Keratinocyte (primary cell): ENCODE results near the gene ADAT3. TPM values are rescaled to one million over a fixed set of nuclear protein-coding genes. Genes with fewer than 3 reads are reported as not detected.

Source experiments
- DNase-seq: peaks from one replicate; pipeline ENCODE4 v3.0.0-alpha.2; 2011; ENCODE audit warnings: low read depth, missing footprints, low spot score
- FAIRE-seq: peaks from 2 replicates; lab custom pipeline; 2011; peaks lifted over from hg19 to GRCh38; lab: Jason Lieb, UNC
- H2AFZ ChIP-seq: 2 replicates; pipeline ENCODE4 v1.6.0; 2012; ENCODE audit warnings: low read length, control low read depth, inconsistent platforms; ENCODE audit not compliant: control insufficient read depth
- H3K27ac ChIP-seq: 2 replicates; pipeline ENCODE4 v1.5.1; 2011; ENCODE audit warnings: low read length; ENCODE audit not compliant: control insufficient read depth, insufficient read depth
- H3K27me3 ChIP-seq: 3 replicates; pipeline ENCODE4 v1.6.0; 2011; ENCODE audit warnings: low read length; ENCODE audit not compliant: control insufficient read depth, insufficient read depth; ENCODE audit errors: extremely low read depth
- H3K36me3 ChIP-seq, 2 experiments: 2 replicates in 1 of 2; 3 replicates in 1 of 2; pipeline ENCODE4 v1.5.1; 2011; ENCODE audit warnings: low read length in 2 of 2, mild to moderate bottlenecking in 1 of 2; ENCODE audit not compliant: control insufficient read depth in 2 of 2, insufficient read depth in 2 of 2; ENCODE audit errors: extremely low read depth in 1 of 2
- H3K4me1 ChIP-seq: 3 replicates; pipeline ENCODE4 v1.5.1; 2011; ENCODE audit warnings: low read length; ENCODE audit not compliant: control insufficient read depth, insufficient read depth; ENCODE audit errors: extremely low read depth
- H3K4me2 ChIP-seq: 3 replicates; pipeline ENCODE4 v1.6.0; 2011; ENCODE audit warnings: low read depth, low read length; ENCODE audit not compliant: control insufficient read depth, insufficient read depth; ENCODE audit errors: extremely low read depth
- H3K4me3 ChIP-seq, 3 experiments: fragments of 200-600 bp in 1 of 3; sonication (generic) in 1 of 3; 2 replicates in 2 of 3; 3 replicates in 1 of 3; pipeline ENCODE4 v1.5.1; 2011 to 2016; ENCODE audit warnings: low read length in 3 of 3, mild to moderate bottlenecking in 3 of 3, control low read depth in 2 of 3, inconsistent platforms in 1 of 3, low read depth in 1 of 3, mixed read lengths in 1 of 3, mixed run types in 1 of 3, moderate library complexity in 1 of 3; ENCODE audit not compliant: control insufficient read depth in 2 of 3, insufficient read depth in 2 of 3; ENCODE audit errors: extremely low read depth in 1 of 3
- H3K79me2 ChIP-seq: 2 replicates; pipeline ENCODE4 v1.6.0; 2012; ENCODE audit warnings: low read length; ENCODE audit not compliant: control insufficient read depth, insufficient read depth
- H3K9ac ChIP-seq: 3 replicates; pipeline ENCODE4 v1.6.0; 2011; ENCODE audit warnings: low read length; ENCODE audit not compliant: control insufficient read depth, insufficient read depth; ENCODE audit errors: extremely low read depth
- H3K9me1 ChIP-seq: 3 replicates; pipeline ENCODE4 v1.6.0; 2011; ENCODE audit warnings: low read length; ENCODE audit not compliant: control insufficient read depth, insufficient read depth; ENCODE audit errors: extremely low read depth
- H3K9me3 ChIP-seq: 2 replicates; pipeline ENCODE4 v1.5.1; 2012; ENCODE audit warnings: low read depth, low read length; ENCODE audit not compliant: control insufficient read depth
- H4K20me1 ChIP-seq: 3 replicates; pipeline ENCODE4 v1.6.0; 2011; ENCODE audit warnings: low read length; ENCODE audit not compliant: control insufficient read depth, insufficient read depth; ENCODE audit errors: extremely low read depth
- EZH2 ChIP-seq: IDR thresholded peaks from one replicate; pipeline ENCODE4 v1.6.1; 2012; ENCODE audit warnings: inconsistent platforms, mild to moderate bottlenecking, low read length, moderate library complexity
- dilution Hi-C: fragments of 300-500 bp; cut with MboI; formaldehyde crosslinking; loops from one replicate; pipeline ENCODE4 v1.7.0; 2020; ENCODE audit warnings: low sequenced_read_pairs; ENCODE audit not compliant: extremely low pct_ligation_motif_present
- polyA plus RNA-seq, 5 experiments: library from polyadenylated mRNA; depleted of rRNA in 3 of 5; stranded (reverse) in 3 of 5; stranded (forward) in 1 of 5; unstranded in 1 of 5; fragments of >200 nt; gene quantifications; 1 replicate in 1 of 5; 2 replicates in 3 of 5; 3 replicates in 1 of 5; pipeline versions ENCODE4 v1.2.1 to v1.2.3, GENCODE V29; 2011 to 2012; ENCODE audit warnings: missing spikeins in 2 of 5, low read depth in 1 of 5, low replicate concordance in 1 of 5
- TF ChIP-seq, protein P1 (sequence below), 3 experiments: IDR thresholded peaks in 1 of 3; conservative IDR thresholded peaks in 1 of 3; optimal IDR thresholded peaks in 1 of 3; 2 replicates in 2 of 3; 3 replicates in 1 of 3; pipeline versions ENCODE3 to v1.5.1; 2011; ENCODE audit warnings: low read length in 3 of 3, mild to moderate bottlenecking in 3 of 3, moderate library complexity in 2 of 3, control low read depth in 1 of 3, inconsistent platforms in 1 of 3; ENCODE audit not compliant: insufficient read depth in 2 of 3; ENCODE audit errors: extremely low read depth in 1 of 3

ADAT3 gene
- polyA plus RNA-seq, 1 donor (not counting 4 experiments of a cell fraction or from before 2014, with no cell fraction given), result 0.55 TPM

DNA sequence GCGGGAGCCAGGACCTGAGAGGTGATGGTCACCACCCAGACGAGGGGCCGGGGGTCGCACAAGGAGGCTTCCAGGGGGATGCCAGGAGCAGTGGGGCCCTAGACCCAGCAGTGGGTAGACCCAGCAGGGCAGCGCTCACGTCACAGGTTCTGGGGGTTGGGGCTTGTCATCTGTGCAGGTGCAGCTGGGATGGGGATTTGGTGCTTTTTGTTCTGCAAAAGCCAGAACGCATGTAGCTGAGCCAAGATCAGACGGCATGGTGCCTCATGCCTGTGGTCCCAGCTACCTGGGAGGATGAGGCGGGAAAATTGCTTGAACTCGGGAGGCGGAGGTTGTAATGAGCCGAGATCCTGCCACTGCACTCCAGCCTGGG lies 50.9 kb downstream of the ADAT3 start:
- peaks cover 29% of the 10 kb centered on the region for H4K20me1 ChIP-seq
- H3K9ac ChIP-seq, result no peak overlapping the region
- DNase-seq, result no peak
- no peak overlapping the region for H3K4me3 ChIP-seq
- peaks cover 11 to 16% of the 10 kb centered on the region in 2 experiments for H3K36me3 ChIP-seq
- dilution Hi-C loops, result no loop called here
- TF ChIP-seq, protein P1, sequence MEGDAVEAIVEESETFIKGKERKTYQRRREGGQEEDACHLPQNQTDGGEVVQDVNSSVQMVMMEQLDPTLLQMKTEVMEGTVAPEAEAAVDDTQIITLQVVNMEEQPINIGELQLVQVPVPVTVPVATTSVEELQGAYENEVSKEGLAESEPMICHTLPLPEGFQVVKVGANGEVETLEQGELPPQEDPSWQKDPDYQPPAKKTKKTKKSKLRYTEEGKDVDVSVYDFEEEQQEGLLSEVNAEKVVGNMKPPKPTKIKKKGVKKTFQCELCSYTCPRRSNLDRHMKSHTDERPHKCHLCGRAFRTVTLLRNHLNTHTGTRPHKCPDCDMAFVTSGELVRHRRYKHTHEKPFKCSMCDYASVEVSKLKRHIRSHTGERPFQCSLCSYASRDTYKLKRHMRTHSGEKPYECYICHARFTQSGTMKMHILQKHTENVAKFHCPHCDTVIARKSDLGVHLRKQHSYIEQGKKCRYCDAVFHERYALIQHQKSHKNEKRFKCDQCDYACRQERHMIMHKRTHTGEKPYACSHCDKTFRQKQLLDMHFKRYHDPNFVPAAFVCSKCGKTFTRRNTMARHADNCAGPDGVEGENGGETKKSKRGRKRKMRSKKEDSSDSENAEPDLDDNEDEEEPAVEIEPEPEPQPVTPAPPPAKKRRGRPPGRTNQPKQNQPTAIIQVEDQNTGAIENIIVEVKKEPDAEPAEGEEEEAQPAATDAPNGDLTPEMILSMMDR (optimal IDR thresholded peaks at IDR 0.05 in 1 of 3, IDR thresholded peaks at IDR 0.05 in 1 of 3, conservative IDR thresholded peaks at IDR 0.05 in 1 of 3; ENCODE audit: extremely low read depth in 1 of 3, insufficient read depth in 2 of 3, low read length in 3 of 3), result no peak
- TF ChIP-seq EZH2, result no peak
- no peaks in the 10 kb centered on the region for H3K9me3 ChIP-seq
- H3K4me1 ChIP-seq, result no peaks in the 10 kb centered on the region
- H3K9me1 ChIP-seq, result no peaks in the 10 kb centered on the region
- no peak for FAIRE-seq
- no peak overlapping the region for H3K4me2 ChIP-seq
- no peak overlapping the region for H2AFZ ChIP-seq
- H3K27me3 ChIP-seq, result no peaks in the 10 kb centered on the region
- no peak overlapping the region for H3K27ac ChIP-seq
- peaks cover 86% of the 10 kb centered on the region for H3K79me2 ChIP-seq

DNA sequence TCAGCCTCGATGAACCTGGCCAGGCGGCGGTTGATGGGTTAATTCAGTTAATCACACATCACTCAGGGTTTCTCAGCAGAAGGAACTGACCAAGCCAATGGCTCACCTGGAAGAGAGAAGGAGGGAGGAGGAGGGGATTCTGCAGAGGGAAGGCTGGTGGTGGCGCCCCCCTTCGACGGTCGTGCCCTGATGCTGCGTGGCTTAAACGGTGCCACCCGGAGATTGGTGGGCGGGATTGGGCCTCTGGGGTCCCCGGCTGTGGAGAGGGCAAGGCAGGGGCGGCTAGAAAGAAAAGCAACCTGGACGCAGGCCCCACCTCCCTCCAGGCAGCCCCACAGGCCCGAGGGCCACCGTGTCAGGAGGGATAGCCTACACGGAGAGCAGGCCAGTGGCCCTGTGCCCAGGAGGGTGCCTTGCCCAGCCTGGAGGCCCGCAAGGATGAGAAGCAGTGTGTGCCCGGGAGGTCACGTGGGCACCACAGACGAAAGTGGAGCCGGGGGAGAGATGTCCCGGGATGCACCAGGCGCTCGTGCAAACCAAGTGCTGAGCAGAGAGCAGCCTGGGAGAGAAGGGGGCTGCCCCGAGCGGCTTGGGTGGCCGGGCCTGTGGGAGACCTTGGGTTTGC lies 51.8 kb downstream of the ADAT3 start:
- Histone ChIP-seq H3K27me3 (no peaks in the 10 kb centered on the region), H3K27ac (no peak overlapping the region), H3K36me3 (peaks cover 7 to 15% of the 10 kb centered on the region in 2 experiments), H2AFZ (no peak overlapping the region), H3K79me2 (peaks cover 87% of the 10 kb centered on the region), H3K4me3 (no peak overlapping the region), H3K9me3 (no peaks in the 10 kb centered on the region), H3K9ac (no peak overlapping the region), H3K4me1 (no peaks in the 10 kb centered on the region), H3K9me1 (peaks cover 3% of the 10 kb centered on the region), H4K20me1 (peaks cover 33% of the 10 kb centered on the region), H3K4me2 (no peak overlapping the region)
- dilution Hi-C loops, result no loop called here
- FAIRE-seq (no peak), DNase-seq (no peak)
- TF ChIP-seq, protein P1 (optimal IDR thresholded peaks at IDR 0.05 in 1 of 3, IDR thresholded peaks at IDR 0.05 in 1 of 3, conservative IDR thresholded peaks at IDR 0.05 in 1 of 3; ENCODE audit: extremely low read depth in 1 of 3, insufficient read depth in 2 of 3, low read length in 3 of 3), result no peak
